HG03469 (cell line): ENCODE data around the gene MXI1.
"Not testable (repeated sequence)": the region's sequence is repeated elsewhere in the genome, so short reads cannot be mapped to it uniquely, and the experiment has no call there.

Source experiments
- ATAC-seq: cut with Tn5 transposase; IDR thresholded peaks from one replicate; pipeline ENCODE4 v1.9.1; 2021; ENCODE audit warnings: mild to moderate bottlenecking, moderate library complexity, moderate number of reproducible peaks; ENCODE audit not compliant: unreplicated experiment

The MXI1 gene

DNA sequence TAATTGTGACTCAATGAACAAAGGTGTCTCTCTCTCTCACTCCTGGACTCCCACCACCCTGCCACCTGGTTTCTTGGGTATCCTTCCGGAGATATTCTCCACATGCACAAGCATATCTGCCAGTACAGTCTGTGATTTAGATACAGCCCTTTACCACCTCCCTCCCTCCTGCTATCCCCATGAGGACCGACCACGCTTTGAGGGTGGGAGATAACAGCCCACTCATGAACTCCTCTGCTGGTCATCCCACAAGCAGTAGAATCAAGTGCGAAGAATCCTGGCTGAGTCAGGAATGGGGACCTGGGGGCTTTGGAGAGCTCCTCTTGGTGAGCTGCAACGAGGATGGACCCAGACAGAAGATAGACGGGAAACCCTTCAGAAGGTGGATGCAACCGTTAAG lies 28.2 kb upstream of the MXI1 start:
- ATAC-seq = no peak

GRCh38 chr10:110181451-110181850 lies 26.0 kb upstream of the MXI1 start:
- no peak for ATAC-seq

DNA sequence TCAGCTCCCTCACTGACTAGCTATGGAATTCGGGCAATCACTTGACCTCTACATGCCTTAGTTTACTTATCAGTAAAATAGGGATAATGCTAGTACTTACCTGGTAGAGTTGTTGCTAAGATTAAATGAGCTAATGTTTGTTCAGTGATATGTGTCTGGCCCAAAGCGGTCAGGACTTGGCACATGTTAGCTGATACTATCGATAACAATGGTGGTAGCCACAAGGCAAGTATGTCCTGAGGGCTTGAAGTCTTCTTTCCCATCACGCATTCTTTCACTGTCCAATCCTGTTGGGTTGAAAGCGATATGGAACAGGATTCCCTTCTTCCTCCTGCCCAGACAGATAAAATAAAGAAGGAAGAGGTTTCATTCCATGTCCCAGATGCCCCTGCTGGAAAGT lies 25.5 kb upstream of the MXI1 start:
- ATAC-seq = no peak

DNA sequence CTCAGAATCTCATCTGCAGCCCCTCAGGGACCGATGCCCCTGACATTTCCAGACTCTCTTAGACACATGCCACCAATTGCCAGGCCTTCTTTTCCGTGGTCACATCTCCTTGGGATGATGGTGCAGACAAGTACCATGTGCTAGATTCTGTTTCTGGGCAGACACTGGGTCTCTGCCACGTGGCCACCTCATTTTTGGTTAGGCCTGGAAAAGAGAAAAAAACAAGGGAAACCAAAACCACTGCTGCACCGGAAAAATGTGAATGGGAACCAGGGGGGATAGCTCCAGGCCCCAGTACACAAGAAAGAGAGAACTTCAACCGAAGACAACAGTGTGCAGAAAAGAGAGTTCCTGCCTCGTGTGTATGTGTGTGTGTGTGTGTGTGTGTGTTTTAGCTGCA lies 23.0 kb upstream of the MXI1 start:
- ATAC-seq = no peak

DNA sequence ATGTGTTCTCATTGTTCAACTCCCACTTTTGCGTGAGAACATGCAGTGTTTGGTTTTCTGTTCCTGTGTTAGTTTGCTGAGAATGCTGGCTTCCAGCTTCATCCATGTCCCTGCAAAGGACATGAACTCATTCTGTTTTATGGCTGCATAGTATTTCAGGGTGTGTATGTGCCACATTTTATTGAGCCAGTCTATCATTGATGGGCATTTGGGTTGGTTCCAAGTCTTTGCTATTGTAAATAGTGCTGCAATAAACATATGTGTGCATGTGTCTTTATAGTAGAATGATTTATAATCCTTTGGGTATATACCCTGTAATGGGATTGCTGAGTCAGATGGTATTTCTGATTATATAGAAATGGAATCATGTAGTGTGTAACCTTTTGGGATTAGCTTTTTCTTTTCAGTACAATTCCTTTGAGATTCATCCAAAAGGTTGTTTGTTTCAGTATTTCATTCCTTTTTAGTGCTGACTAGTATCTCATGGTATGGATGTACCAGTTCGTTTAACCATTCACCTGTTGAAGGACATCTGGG lies 21.7 kb upstream of the MXI1 start:
- ATAC-seq = not testable (repeated sequence)

DNA sequence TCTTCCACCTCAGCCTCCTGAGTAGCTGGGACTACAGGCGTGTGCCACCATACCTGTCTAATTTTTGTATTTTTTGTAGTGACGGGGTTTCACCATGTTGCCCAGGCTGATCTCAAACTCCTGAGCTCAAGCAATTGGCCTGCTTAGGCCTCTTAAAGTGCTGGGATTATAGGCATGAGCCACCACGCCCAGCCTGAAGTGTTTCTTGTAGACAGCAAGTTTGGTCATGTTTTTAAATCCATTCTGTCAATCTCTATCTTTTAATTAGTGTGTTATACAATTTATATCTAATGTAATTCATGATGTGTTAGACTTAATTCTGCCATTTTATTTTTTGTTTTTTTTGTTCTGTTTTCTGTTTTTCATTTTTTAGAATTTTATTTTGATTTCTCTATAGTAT lies 17.2 kb upstream of the MXI1 start:
- ATAC-seq = no peak

DNA sequence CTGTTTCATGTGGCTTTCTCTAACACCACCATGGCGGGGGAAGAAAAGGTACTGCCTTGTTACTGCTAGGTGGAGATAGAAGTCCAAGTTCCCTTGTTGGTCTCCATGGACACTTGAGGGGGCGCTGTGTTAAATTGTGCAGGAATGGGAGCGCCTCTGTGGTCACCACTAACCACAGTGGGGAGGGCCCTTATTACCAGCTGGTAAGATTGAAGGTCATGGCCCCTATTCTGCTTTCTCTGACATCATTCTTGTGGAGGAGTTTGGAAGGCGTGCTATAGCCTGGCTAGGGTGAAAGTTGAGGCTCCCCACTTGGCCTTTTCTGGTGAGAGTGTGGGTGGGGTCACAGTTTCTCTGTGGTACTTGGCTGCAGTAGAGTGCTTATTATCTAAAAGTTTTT lies 14.9 kb upstream of the MXI1 start:
- ATAC-seq = peak; percentile 54

- ATAC-seq = no peak
Measured at GRCh38 chr10:110200503-110200902, 6.9 kb upstream of the MXI1 start.

- ATAC-seq = not testable (repeated sequence)
Measured at GRCh38 chr10:110201046-110201445, 6.4 kb upstream of the MXI1 start.

DNA sequence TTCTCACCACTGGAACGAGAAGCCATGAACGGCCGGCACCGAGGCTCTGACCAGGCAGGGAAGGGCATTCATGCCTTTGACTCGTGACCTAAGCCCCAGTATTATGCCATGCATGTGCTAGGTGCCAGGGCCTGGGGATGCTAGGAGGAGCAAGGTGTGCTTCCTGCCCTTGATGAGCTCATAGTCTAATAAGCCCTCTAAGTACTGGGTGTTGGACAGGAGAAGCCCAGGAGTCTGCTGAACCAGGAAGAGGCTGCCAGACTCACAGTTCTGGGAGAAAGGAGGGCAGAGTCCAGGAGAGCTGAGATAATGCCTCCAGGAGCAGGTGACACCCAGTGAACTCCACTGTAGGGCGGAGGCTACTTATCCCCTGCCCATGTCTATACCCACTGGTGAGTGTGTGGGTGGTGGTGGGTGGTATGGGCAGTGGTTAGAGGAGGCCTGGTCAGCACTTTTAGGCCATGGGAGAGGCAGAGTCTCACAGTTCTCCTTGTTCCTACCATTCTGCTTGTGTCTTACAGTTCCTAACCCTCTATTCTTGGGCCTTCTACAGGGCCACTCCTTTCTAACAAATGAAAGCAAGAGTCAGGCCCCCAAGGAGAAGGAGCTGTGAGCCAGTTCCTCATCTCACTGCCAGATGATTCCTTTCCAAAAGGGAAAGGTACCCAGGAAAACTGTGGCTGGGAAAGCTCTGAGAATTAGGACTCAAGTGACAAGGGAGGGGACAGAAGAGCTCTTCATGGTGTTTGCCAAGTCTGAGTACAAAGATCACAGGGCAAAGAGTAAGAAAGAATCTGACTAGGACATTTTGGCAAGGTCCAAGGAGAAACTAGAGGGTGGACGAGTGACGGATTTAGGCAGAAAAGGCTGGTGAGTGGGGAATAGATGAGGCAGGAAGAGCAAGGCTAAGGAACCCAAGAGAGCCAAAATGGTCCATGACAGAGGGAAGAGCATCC lies 3.6 kb upstream of the MXI1 start:
- ATAC-seq = no peak

- ATAC-seq = no peak
Measured at GRCh38 chr10:110205051-110205675, 2.2 kb upstream of the MXI1 start.

DNA sequence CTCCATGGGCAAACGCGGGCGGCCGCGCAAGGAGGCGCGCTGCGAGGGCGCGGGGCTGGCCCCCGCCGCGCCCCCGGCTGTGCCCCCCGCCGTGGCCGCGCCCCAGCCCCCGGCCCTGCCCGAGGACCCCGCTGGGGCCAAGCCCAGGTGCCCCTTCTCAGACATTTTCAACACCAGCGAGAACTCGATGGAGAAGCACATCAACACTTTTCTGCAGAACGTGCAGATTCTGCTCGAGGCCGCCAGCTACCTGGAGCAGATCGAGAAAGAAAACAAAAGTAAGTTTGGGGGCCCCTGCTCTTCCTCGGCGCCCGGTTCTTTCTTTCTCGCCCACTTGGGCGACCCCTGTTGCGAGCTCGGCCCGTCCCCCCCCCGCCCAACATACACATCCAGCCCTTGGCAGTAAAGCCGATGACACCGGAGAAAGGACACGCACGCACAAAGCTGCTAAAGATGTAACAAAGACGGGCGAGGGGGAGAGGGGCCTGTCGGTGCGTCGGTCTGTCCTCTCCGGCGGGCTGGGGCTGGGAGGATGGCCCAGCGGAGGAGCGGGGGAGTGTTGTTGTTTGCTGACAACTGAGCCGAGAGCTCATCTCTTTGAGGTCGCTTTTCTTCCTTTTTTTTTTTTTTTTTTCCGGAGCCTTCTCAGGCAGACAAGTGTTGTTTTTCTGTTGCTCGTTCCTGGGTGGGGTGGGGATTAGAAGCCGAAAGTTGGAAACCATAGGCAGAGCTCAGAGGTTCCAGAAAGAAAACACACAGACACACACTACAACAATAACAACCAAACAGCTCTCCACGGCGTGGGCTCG lies 604 bp downstream of the MXI1 start:
- ATAC-seq = no peak

DNA sequence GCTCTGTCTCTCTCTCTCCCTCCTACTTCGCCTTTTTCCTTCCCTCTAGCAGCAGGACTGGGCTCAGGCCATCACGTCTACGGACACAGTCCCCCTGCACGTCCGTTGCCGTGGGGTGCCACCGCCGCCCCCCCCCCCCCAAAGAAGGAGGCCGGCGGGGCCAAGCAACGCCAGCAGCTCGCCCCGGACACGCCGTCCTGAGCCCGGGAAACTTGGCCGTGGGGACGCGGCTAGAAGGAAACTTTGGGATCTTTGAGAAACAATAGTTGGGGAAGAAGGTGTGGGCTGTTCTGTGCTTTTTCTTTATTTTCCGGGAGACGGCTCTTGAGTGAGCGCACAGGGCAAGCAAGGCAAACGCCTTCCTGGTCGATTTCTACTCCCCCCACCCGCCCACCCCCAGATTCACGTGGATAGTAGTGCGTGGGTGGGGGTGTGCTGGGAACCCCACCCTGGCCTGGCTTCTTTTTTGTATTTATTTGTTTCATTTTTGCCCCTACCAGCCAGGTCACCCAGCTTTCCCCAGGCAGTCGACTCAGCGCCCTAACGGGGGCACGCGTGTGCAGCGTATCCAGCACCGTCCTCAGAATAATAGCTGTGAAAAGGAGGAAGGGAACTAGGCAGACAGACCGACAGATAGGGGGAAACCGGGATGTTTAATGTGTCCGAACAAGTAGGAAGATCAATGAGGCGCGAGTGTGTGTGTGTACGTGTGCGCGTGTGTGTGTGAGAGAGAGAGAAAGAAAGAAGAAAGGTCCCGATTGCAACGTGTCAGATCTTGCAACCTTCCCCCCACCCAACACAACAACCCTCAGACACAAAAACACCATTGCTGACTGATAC lies 1.4 kb downstream of the MXI1 start:
- ATAC-seq = no peak

- no peak for ATAC-seq
Measured at GRCh38 chr10:110209454-110209925, 2.1 kb downstream of the MXI1 start.

GRCh38 chr10:110209926-110210673 lies 2.7 kb downstream of the MXI1 start:
- ATAC-seq = no peak

- peak; percentile 61 for ATAC-seq
Measured at GRCh38 chr10:110210674-110211464, 3.5 kb downstream of the MXI1 start.

- no peak for ATAC-seq
Measured at GRCh38 chr10:110211465-110211843, 4.0 kb downstream of the MXI1 start.

DNA sequence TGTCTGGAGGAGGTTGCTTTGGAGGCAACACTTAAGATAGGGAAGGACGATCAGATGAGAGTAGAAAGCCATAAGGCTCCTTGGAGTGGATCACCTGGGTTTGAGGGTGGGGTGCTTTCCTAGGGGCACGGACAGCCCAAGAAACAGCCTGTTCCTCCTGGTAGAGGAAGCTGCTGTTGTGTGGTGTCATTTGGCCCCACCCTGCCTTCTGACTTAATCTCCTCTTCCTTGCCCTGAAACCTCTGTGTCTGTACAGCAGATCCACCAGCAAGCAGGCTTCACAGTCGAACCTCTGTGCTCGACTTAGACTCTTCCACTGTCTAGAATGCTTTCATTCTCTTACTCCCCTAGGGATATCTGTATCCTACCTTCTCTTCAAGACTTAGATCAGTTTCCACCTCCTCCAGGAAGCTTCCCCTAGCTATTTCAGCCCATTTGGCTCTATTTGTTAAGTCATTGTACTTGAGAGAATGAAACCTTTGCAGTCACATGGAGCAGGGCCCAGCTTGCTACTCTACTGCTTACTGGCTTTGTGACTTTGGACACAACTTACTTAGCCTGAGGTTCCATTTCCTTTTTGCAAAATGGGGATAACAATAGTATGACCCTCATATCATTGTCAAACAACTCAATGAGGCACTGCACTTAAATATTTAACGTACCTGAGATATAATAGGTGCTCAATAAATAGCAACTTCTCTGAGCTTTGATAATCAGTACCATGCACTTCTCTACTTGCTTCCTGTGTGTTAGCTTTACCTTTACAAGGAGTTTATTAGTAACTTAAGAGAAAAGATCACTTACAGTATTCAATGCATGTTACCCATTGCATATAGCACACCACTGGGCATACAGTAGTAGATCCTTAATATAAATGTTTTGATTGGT lies 5.0 kb downstream of the MXI1 start:
- ATAC-seq = no peak
